ENCODE results near the gene KRTAP3-1. TPM values are rescaled to one million over a fixed set of nuclear protein-coding genes. Genes with fewer than 3 reads are reported as not detected.

The KRTAP3-1 gene
- total RNA-seq, 4 donors from 2014 or later, result not detected

- TF ChIP-seq CTCF (IDR thresholded peaks at IDR 0.05; ENCODE audit: low read depth), result no peak
Observed at GRCh38 chr17:40962059-40962561, 46.8 kb downstream of the KRTAP3-1 start.

- TF ChIP-seq CTCF (IDR thresholded peaks at IDR 0.05; ENCODE audit: low read depth), result no peak
Observed at GRCh38 chr17:40961591-40961990, 47.3 kb downstream of the KRTAP3-1 start.

GRCh38 chr17:40960144-40960543 is 48.8 kb downstream of the KRTAP3-1 start:
- no peak for TF ChIP-seq CTCF (IDR thresholded peaks at IDR 0.05; ENCODE audit: low read depth)

Small RNA genes lying within 50 kb of the gene (small RNA-seq; reads per million reads assigned to genes)
- not detected for gene KRTAP3-4P

Other genes starting within 250 kb of the KRTAP3-1 start
- not detected for gene KRT26, start 236.9 kb downstream of the KRTAP3-1 start, total RNA-seq
- not detected for gene KRT27, start 226.6 kb downstream of the KRTAP3-1 start, total RNA-seq
- not detected for gene KRT28, start 209.2 kb downstream of the KRTAP3-1 start, total RNA-seq
- 10 to 100 TPM in 1 of 4 donors, 1 to 10 TPM in 3; 4.8 to 14.0 (median 7.4) TPM for gene KRT10, start 186.5 kb downstream of the KRTAP3-1 start, total RNA-seq
- gene KRT12, start 141.9 kb downstream of the KRTAP3-1 start, total RNA-seq, result 1 to 10 TPM in 1 of 4 donors, not detected in 3; 1.2 TPM
- gene KRT20, start 123.9 kb downstream of the KRTAP3-1 start, total RNA-seq, result not detected
- not detected for gene KRT23, start 71.5 kb downstream of the KRTAP3-1 start, total RNA-seq
- not detected for gene KRT39, start 42.2 kb downstream of the KRTAP3-1 start, total RNA-seq
- not detected for gene KRT40, start 24.8 kb downstream of the KRTAP3-1 start, total RNA-seq
- not detected for gene KRTAP3-3, start 15.0 kb downstream of the KRTAP3-1 start, total RNA-seq
- gene KRTAP3-2, start 9.2 kb downstream of the KRTAP3-1 start, total RNA-seq, result not detected
- not detected for gene KRTAP1-5, start 18.1 kb upstream of the KRTAP3-1 start, total RNA-seq
- gene KRTAP1-4, start 21.1 kb upstream of the KRTAP3-1 start, total RNA-seq, result not detected
- gene KRTAP1-3, start 25.7 kb upstream of the KRTAP3-1 start, total RNA-seq, result not detected
- gene KRTAP1-1, start 32.3 kb upstream of the KRTAP3-1 start, total RNA-seq, result not detected
- not detected for gene KRTAP2-1, start 38.2 kb upstream of the KRTAP3-1 start, total RNA-seq
- gene KRTAP2-2, start 46.1 kb upstream of the KRTAP3-1 start, total RNA-seq, result not detected
- gene KRTAP2-3, start 51.0 kb upstream of the KRTAP3-1 start, total RNA-seq, result not detected
- gene KRTAP2-4, start 56.8 kb upstream of the KRTAP3-1 start, total RNA-seq, result not detected
- not detected for gene KRTAP4-7, start 75.0 kb upstream of the KRTAP3-1 start, total RNA-seq
- gene KRTAP4-8, start 89.0 kb upstream of the KRTAP3-1 start, total RNA-seq, result not detected
- not detected for gene KRTAP4-16, start 93.1 kb upstream of the KRTAP3-1 start, total RNA-seq
- not detected for gene KRTAP4-9, start 96.3 kb upstream of the KRTAP3-1 start, total RNA-seq
- gene KRTAP4-11, start 109.2 kb upstream of the KRTAP3-1 start, total RNA-seq, result not detected
- not detected for gene KRTAP4-12, start 115.1 kb upstream of the KRTAP3-1 start, total RNA-seq
- not detected for gene KRTAP4-6, start 131.4 kb upstream of the KRTAP3-1 start, total RNA-seq
- gene KRTAP4-5, start 140.7 kb upstream of the KRTAP3-1 start, total RNA-seq, result not detected
- gene KRTAP4-4, start 151.6 kb upstream of the KRTAP3-1 start, total RNA-seq, result not detected
- gene KRTAP4-3, start 159.1 kb upstream of the KRTAP3-1 start, total RNA-seq, result not detected
- gene KRTAP4-2, start 169.1 kb upstream of the KRTAP3-1 start, total RNA-seq, result not detected
- not detected for gene KRTAP4-1, start 175.8 kb upstream of the KRTAP3-1 start, total RNA-seq
- not detected for gene KRTAP9-1, start 180.8 kb upstream of the KRTAP3-1 start, total RNA-seq
- gene KRTAP9-2, start 217.5 kb upstream of the KRTAP3-1 start, total RNA-seq, result not detected
- gene KRTAP9-3, start 223.3 kb upstream of the KRTAP3-1 start, total RNA-seq, result not detected
- not detected for gene KRTAP9-8, start 228.9 kb upstream of the KRTAP3-1 start, total RNA-seq
- not detected for gene KRTAP9-4, start 240.6 kb upstream of the KRTAP3-1 start, total RNA-seq
- gene KRTAP9-9, start 246.3 kb upstream of the KRTAP3-1 start, total RNA-seq, result not detected